Lower leg skin (tissue), 4 donors: ENCODE measurements around the gene SIX3. TPM values are rescaled to one million over a fixed set of nuclear protein-coding genes. Genes with fewer than 3 reads are reported as not detected.

Experiments
- DNase-seq, 2 donors: peaks; one replicate each; pipeline ENCODE4 v3.0.0-alpha.2; 2019; ENCODE audit warnings: low spot score in 2 of 2
- H3K4me3 ChIP-seq: fragments of 200-600 bp; sonication (generic); 2 replicates; pipeline ENCODE4 v1.5.1; 2017; ENCODE audit warnings: mild to moderate bottlenecking, low read depth; ENCODE audit not compliant: poor library complexity, severe bottlenecking
- CTCF ChIP-seq, 3 donors: fragments of 450-650 bp; IDR thresholded peaks; one replicate each; pipeline ENCODE4 v1.5.1; 2016; ENCODE audit warnings: antibody characterized with exemption in 3 of 3, mild to moderate bottlenecking in 3 of 3, moderate library complexity in 2 of 3
- POLR2A ChIP-seq, 2 donors: fragments of 450-650 bp; IDR thresholded peaks; one replicate each; pipeline ENCODE4 v1.6.1; 2016 to 2017; ENCODE audit warnings: antibody characterized with exemption in 2 of 2, mild to moderate bottlenecking in 1 of 2, moderate library complexity in 1 of 2
- WGBS, 2 donors: methylation state at CpG; one replicate each; pipeline ENCODE4 v1.1.5; 2018; 5-methylcytosine and 5-hydroxymethylcytosine counted together
- intact Hi-C: fragments of 100-400 bp; cut with DNase I; formaldehyde crosslinking; loops from one replicate; pipeline ENCODE4 v1.15.0; 2023; ENCODE audit warnings: low total_unique reads
- total RNA-seq, 4 donors: library from RNA; depleted of rRNA; stranded (reverse); fragments of >200 nt; gene quantifications; one replicate each; pipeline ENCODE4 v1.1.0, GENCODE V29; 2016

Gene SIX3
- total RNA-seq, 4 donors from 2014 or later = not detected

- intact Hi-C loops = loop anchor here (5.0 kb wide), 1 partner anchor 518 kb away; no protein-coding TSS in a partner anchor
- TF ChIP-seq POLR2A (IDR thresholded peaks at IDR 0.05) (no peak), CTCF (IDR thresholded peaks at IDR 0.05) (no peak)
- WGBS, 2 donors = 77 to 80% methylated on average over 10 to 11 of the region's 11 CpGs
- H3K4me3 ChIP-seq = no peak overlapping the region
- DNase-seq = peak in 1 of 2 donors; percentile 23
Observed at GRCh38 chr2:44979581-44979980, 38.1 kb downstream of the SIX3 start.

GRCh38 chr2:44980751-44981713, 39.5 kb downstream of the SIX3 start:
- no peak overlapping the region for H3K4me3 ChIP-seq
- DNase-seq = peak in 1 of 2 donors; percentile 25
- TF ChIP-seq CTCF (IDR thresholded peaks at IDR 0.05) (no peak), POLR2A (IDR thresholded peaks at IDR 0.05) (no peak)
- intact Hi-C loops = no loop called here
- whole genome bisulfite sequencing, 2 donors = 64 to 70% methylated on average over 9 of the region's 9 CpGs

GRCh38 chr2:44981714-44982108, 40.2 kb downstream of the SIX3 start:
- WGBS, 2 donors = 11 to 12% methylated on average over 14 of the region's 14 CpGs
- intact Hi-C loops = no loop called here
- TF ChIP-seq CTCF (IDR thresholded peaks at IDR 0.05) (no peak), POLR2A (IDR thresholded peaks at IDR 0.05) (no peak)

GRCh38 chr2:44983836-44984604, 42.5 kb downstream of the SIX3 start:
- intact Hi-C loops = no loop called here
- TF ChIP-seq POLR2A (IDR thresholded peaks at IDR 0.05) (no peak), CTCF (IDR thresholded peaks at IDR 0.05) (no peak)
- 75 to 78% methylated on average over 9 of the region's 9 CpGs for WGBS, 2 donors
- DNase-seq = peak in 1 of 2 donors; percentile 28
- H3K4me3 ChIP-seq = no peak overlapping the region

More at GRCh38 chr2:44981714-44982108, 40.2 kb downstream of the SIX3 start:
- DNase-seq = peak; percentile 69 to 93
- H3K4me3 ChIP-seq = no peak overlapping the region

- H3K4me3 ChIP-seq = no peak overlapping the region
- TF ChIP-seq POLR2A (IDR thresholded peaks at IDR 0.05) (no peak), CTCF (IDR thresholded peaks at IDR 0.05) (no peak)
- intact Hi-C loops = no loop called here
- DNase-seq = no peak
- WGBS, 2 donors = 83 to 84% methylated on average over 2 of the region's 2 CpGs
Observed at GRCh38 chr2:44989176-44989575, 47.7 kb downstream of the SIX3 start.
